ENCODE results near the gene MICAL2. TPM values are rescaled to one million over a fixed set of nuclear protein-coding genes. Genes with fewer than 3 reads are reported as not detected.
A peak's percentile ranks its signal among the peaks of the same experiment; 100 is the strongest.

The MICAL2 gene
- total RNA-seq, 4 donors from 2014 or later: 109 to 197 (median 183) TPM

GRCh38 chr11:12224537-12224893 lies 114.1 kb downstream of the MICAL2 start:
- H3K4me3 ChIP-seq: no peak overlapping the region
- DNase-seq: peak in 2 of 3 donors; percentile 85 to 92
- TF ChIP-seq CTCF (IDR thresholded peaks at IDR 0.05): no peak
- TF ChIP-seq POLR2A (IDR thresholded peaks at IDR 0.05): no peak
- peaks cover 0 to 26% (median 2%) of the 10 kb centered on the region in 4 donors for H3K4me1 ChIP-seq
- H3K9me3 ChIP-seq: no peaks in the 10 kb centered on the region
- H3K27me3 ChIP-seq: no peaks in the 10 kb centered on the region
- H3K36me3 ChIP-seq: peaks cover 0 to 65% (median 0%) of the 10 kb centered on the region in 3 donors
- peak overlapping the region; percentile 9 to 66 (median 50) for H3K27ac ChIP-seq

GRCh38 chr11:12225046-12225739 lies 114.8 kb downstream of the MICAL2 start:
- no peak overlapping the region for H3K4me3 ChIP-seq
- H3K27me3 ChIP-seq: no peaks in the 10 kb centered on the region
- no peak for DNase-seq
- no peak for TF ChIP-seq POLR2A (IDR thresholded peaks at IDR 0.05)
- no peak for TF ChIP-seq CTCF (IDR thresholded peaks at IDR 0.05)
- H3K9me3 ChIP-seq: no peaks in the 10 kb centered on the region
- peak overlapping the region in 3 of 4 donors; percentile 9 to 66 (median 52) for H3K27ac ChIP-seq
- H3K36me3 ChIP-seq: peaks cover 0 to 68% (median 0%) of the 10 kb centered on the region in 3 donors
- H3K4me1 ChIP-seq: peaks cover 0 to 26% (median 2%) of the 10 kb centered on the region in 4 donors

GRCh38 chr11:12226093-12226492 lies 115.7 kb downstream of the MICAL2 start:
- Histone ChIP-seq H3K27me3 (no peaks in the 10 kb centered on the region), H3K27ac (no peak overlapping the region), H3K9me3 (no peaks in the 10 kb centered on the region), H3K36me3 (peaks cover 0 to 72% (median 0%) of the 10 kb centered on the region in 3 donors), H3K4me1 (peaks cover 0 to 18% (median 2%) of the 10 kb centered on the region in 4 donors), H3K4me3 (no peak overlapping the region)
- DNase-seq: no peak
- TF ChIP-seq POLR2A (IDR thresholded peaks at IDR 0.05) (no peak), CTCF (IDR thresholded peaks at IDR 0.05) (no peak)

- Histone ChIP-seq H3K36me3 (peaks cover 0 to 87% (median 0%) of the 10 kb centered on the region in 3 donors), H3K27me3 (no peaks in the 10 kb centered on the region), H3K4me3 (no peak overlapping the region), H3K27ac (no peak overlapping the region), H3K9me3 (no peaks in the 10 kb centered on the region), H3K4me1 (no peaks in the 10 kb centered on the region)
- no peak for TF ChIP-seq CTCF (IDR thresholded peaks at IDR 0.05)
- no peak for TF ChIP-seq POLR2A (IDR thresholded peaks at IDR 0.05)
- DNase-seq: no peak
Measured at GRCh38 chr11:12229450-12230229, 119.2 kb downstream of the MICAL2 start.

GRCh38 chr11:12232160-12232559 lies 121.8 kb downstream of the MICAL2 start:
- no peak for DNase-seq
- Histone ChIP-seq H3K36me3 (peaks cover 0 to 62% (median 0%) of the 10 kb centered on the region in 3 donors), H3K27me3 (no peaks in the 10 kb centered on the region), H3K4me1 (peaks cover 0 to 3% (median 0%) of the 10 kb centered on the region in 4 donors), H3K27ac (peak overlapping the region in 1 of 4 donors; percentile 1), H3K4me3 (no peak overlapping the region), H3K9me3 (no peaks in the 10 kb centered on the region)
- TF ChIP-seq CTCF (IDR thresholded peaks at IDR 0.05): no peak
- TF ChIP-seq POLR2A (IDR thresholded peaks at IDR 0.05): no peak
